Brain microvascular endothelial cell (primary cell): Measurements from ENCODE around the gene FGA.

Experiments used
- DNase-seq: peaks from one replicate; pipeline ENCODE4 v3.0.0-alpha.2; 2020
- H3K27ac ChIP-seq: fragments of 250-450 bp; sonication (Bioruptor Pico); 2 replicates; pipeline ENCODE4 v1.5.1; 2020; ENCODE audit warnings: mild to moderate bottlenecking, moderate library complexity
- H3K27me3 ChIP-seq: fragments of 250-450 bp; sonication (Bioruptor Pico); replicated peaks from 2 replicates; pipeline ENCODE4 v1.5.1; 2020; ENCODE audit warnings: mild to moderate bottlenecking
- H3K36me3 ChIP-seq: fragments of 250-450 bp; sonication (Bioruptor Pico); replicated peaks from 2 replicates; pipeline ENCODE4 v1.5.1; 2020; ENCODE audit warnings: mild to moderate bottlenecking
- H3K4me3 ChIP-seq: 2 replicates; pipeline ENCODE4 v1.5.1; 2011; ENCODE audit warnings: low read depth, mild to moderate bottlenecking, control low read depth, low read length, moderate library complexity
- in situ Hi-C: cut with HindIII; loops from 2 replicates; pipeline ENCODE4 v1.10.0; 2017; ENCODE audit warnings: low sequenced_read_pairs, low pct_ligation_motif_present
- TF ChIP-seq, protein P1 (sequence below): IDR thresholded peaks from 2 replicates; pipeline ENCODE4 v1.5.1; 2011; ENCODE audit warnings: low read depth, mild to moderate bottlenecking, moderate library complexity, low read length, control low read depth, inconsistent platforms; ENCODE audit errors: missing control alignments

FGA gene

DNA sequence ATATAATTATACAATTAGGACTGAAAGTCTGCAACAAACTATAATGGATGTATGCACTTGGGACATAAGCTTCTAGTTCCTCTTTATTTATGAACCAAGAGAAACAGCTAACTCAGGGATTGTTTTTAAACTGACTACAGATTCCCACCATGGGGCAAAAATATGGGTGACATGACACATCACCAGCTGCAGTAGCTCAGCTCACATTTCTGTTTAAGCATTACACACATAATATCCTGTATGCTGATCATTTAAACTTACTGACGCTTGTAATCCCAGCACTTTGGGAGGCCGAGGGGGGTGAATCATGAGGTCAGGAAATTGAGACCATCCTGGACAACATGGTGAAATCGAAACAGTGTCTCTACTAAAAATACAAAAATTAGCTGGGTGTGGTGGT lies 16.2 kb downstream of the FGA start:
- DNase-seq, result no peak
- TF ChIP-seq, protein P1, sequence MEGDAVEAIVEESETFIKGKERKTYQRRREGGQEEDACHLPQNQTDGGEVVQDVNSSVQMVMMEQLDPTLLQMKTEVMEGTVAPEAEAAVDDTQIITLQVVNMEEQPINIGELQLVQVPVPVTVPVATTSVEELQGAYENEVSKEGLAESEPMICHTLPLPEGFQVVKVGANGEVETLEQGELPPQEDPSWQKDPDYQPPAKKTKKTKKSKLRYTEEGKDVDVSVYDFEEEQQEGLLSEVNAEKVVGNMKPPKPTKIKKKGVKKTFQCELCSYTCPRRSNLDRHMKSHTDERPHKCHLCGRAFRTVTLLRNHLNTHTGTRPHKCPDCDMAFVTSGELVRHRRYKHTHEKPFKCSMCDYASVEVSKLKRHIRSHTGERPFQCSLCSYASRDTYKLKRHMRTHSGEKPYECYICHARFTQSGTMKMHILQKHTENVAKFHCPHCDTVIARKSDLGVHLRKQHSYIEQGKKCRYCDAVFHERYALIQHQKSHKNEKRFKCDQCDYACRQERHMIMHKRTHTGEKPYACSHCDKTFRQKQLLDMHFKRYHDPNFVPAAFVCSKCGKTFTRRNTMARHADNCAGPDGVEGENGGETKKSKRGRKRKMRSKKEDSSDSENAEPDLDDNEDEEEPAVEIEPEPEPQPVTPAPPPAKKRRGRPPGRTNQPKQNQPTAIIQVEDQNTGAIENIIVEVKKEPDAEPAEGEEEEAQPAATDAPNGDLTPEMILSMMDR, result no peak
- Histone ChIP-seq H3K27ac (no peak overlapping the region), H3K36me3 (no peaks in the 10 kb centered on the region), H3K4me3 (no peak overlapping the region), H3K27me3 (no peaks in the 10 kb centered on the region)
- in situ Hi-C loops, result no loop called here

GRCh38 chr4:154573190-154573870 lies 17.2 kb downstream of the FGA start:
- TF ChIP-seq, protein P1, result no peak
- in situ Hi-C loops, result no loop called here
- H3K27me3 ChIP-seq, result no peaks in the 10 kb centered on the region
- no peaks in the 10 kb centered on the region for H3K36me3 ChIP-seq
- no peak overlapping the region for H3K4me3 ChIP-seq
- no peak overlapping the region for H3K27ac ChIP-seq
- DNase-seq, result no peak

- no peaks in the 10 kb centered on the region for H3K36me3 ChIP-seq
- no peak overlapping the region for H3K27ac ChIP-seq
- TF ChIP-seq, protein P1, result no peak
- H3K27me3 ChIP-seq, result no peaks in the 10 kb centered on the region
- H3K4me3 ChIP-seq, result no peak overlapping the region
- in situ Hi-C loops, result no loop called here
- DNase-seq, result no peak
Measured at GRCh38 chr4:154569584-154569983, 21.0 kb downstream of the FGA start.

DNA sequence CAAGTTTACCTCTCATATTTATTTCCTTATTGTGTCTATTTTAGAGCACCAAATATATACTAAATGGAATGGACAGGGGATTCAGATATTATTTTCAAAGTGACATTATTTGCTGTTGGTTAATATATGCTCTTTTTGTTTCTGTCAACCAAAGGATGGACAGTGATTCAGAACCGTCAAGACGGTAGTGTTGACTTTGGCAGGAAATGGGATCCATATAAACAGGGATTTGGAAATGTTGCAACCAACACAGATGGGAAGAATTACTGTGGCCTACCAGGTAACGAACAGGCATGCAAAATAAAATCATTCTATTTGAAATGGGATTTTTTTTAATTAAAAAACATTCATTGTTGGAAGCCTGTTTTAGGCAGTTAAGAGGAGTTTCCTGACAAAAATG lies 21.5 kb downstream of the FGA start:
- no peak overlapping the region for H3K4me3 ChIP-seq
- no peak overlapping the region for H3K27ac ChIP-seq
- in situ Hi-C loops, result no loop called here
- no peak for DNase-seq
- TF ChIP-seq, protein P1, result no peak
- H3K27me3 ChIP-seq, result no peaks in the 10 kb centered on the region
- H3K36me3 ChIP-seq, result no peaks in the 10 kb centered on the region

GRCh38 chr4:154566639-154567204 lies 23.8 kb downstream of the FGA start:
- H3K36me3 ChIP-seq, result no peaks in the 10 kb centered on the region
- no peak overlapping the region for H3K27ac ChIP-seq
- H3K27me3 ChIP-seq, result no peaks in the 10 kb centered on the region
- TF ChIP-seq, protein P1, result no peak
- no peak for DNase-seq
- no peak overlapping the region for H3K4me3 ChIP-seq
- in situ Hi-C loops, result no loop called here

- H3K36me3 ChIP-seq, result no peaks in the 10 kb centered on the region
- no peak overlapping the region for H3K27ac ChIP-seq
- H3K27me3 ChIP-seq, result no peaks in the 10 kb centered on the region
- in situ Hi-C loops, result no loop called here
- no peak for DNase-seq
- H3K4me3 ChIP-seq, result no peak overlapping the region
- TF ChIP-seq, protein P1, result no peak
Measured at GRCh38 chr4:154565704-154566103, 24.8 kb downstream of the FGA start.
